ENCODE measurements around the gene CPED1.
"Not testable (repeated sequence)": the region's sequence is repeated elsewhere in the genome, so short reads cannot be mapped to it uniquely, and the experiment has no call there.

Gene CPED1

DNA sequence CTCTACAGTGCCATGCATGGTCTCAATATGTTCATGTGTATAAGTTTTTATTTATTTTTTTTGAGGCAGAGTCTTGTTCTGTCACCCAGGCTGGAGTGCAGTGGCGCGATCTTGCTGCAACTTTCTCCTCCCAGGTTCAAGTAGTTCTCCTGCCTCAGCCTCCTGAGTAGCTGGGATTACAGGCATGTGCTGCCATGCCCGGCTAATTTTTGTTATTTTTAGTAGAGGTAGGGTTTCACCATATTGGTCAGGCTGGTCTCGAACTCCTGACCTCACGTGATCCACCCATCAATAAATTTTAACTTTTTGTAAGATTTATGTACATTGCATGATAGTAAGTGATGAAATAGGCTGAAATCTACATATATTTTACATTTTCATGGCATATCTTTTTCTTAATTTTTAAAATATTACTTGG lies 86.9 kb downstream of the CPED1 start:
- FAIRE-seq = not testable (repeated sequence)

GRCh38 chr7:121075952-121076349 lies 87.4 kb downstream of the CPED1 start:
- no peak for FAIRE-seq

- FAIRE-seq = no peak
These were observed 88.0 kb downstream of the CPED1 start for GRCh38 chr7:121076350-121077164.

DNA sequence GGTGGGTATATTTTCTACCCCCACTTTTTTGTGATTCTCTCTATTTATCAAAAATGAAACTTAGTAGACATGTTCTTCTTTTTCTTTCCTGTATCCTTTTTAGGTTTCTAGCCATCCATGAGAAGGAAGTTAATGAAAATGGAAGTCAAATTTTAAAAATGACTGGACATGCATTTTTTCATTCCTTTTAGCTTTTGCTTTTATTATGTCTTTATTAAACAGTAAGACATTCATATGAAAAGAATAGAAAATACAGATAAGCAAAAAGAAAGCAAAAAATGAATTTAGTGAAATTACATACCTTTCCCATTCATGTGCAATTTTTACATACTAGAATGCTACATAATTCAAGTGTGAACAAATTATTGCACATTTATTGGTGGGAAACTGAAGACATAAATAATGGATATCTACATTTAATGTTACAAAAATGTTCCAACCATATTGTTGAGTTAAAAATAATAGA lies 88.7 kb downstream of the CPED1 start:
- FAIRE-seq = no peak

GRCh38 chr7:121078701-121079227 lies 90.3 kb downstream of the CPED1 start:
- no peak for FAIRE-seq

- FAIRE-seq = no peak
These were observed 91.1 kb downstream of the CPED1 start for GRCh38 chr7:121079425-121080169.

- no peak for FAIRE-seq
These were observed 91.9 kb downstream of the CPED1 start for GRCh38 chr7:121080257-121080912.

GRCh38 chr7:121080913-121081326 lies 92.4 kb downstream of the CPED1 start:
- no peak for FAIRE-seq

GRCh38 chr7:121081327-121081936 lies 92.9 kb downstream of the CPED1 start:
- FAIRE-seq = peak; percentile 72

- FAIRE-seq = no peak
These were observed 94.0 kb downstream of the CPED1 start for GRCh38 chr7:121082400-121083101.

DNA sequence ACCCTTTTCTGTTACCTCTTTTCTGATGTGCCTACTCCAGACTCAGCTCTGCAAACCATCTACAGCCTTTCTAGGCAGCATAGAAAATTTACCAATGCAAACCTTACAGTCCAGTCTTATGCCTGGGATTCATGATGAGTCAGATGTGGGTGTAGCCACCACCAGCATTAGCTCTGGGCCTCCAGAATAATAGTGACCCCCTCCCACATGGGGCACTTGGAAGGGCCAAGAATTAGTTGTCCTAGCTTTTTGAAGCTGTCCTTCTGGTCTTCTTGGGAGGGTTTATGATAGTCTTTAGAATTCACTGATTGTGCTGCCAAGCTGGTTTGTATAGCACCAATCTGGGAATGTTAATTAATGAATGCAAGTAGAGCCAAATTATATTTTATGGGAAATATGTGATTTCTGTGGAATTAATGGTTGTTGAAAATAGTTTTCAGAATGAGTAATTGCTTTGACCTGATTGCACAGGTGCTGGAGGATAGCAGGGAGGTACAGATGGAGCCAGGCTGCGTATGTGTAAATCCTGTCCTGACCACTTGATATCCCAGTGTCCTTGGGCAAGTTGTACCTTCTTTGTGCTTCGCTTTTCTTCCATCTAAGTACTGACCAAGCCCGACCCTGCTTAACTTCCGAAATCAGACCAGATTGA lies 94.8 kb downstream of the CPED1 start:
- FAIRE-seq = no peak

- no peak for FAIRE-seq
These were observed 95.3 kb downstream of the CPED1 start for GRCh38 chr7:121083790-121084251.

DNA sequence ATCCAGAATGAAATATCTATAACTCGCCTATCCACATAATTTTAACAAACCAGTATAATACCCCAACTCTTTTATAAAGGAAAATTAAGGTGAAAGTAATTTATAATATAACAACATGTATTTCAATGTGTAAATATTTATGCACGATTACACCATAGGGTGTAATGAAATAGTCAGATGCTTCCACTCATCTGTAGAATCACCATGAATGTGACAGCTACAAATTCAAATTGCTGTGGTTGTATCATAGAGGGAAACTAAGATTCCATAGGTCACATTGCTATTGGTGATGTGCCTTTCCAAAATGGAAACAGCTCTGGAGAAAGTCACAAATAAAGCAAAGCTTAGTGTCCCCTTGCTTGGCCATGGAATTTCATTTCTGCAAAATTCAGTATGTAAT lies 95.7 kb downstream of the CPED1 start:
- no peak for FAIRE-seq

DNA sequence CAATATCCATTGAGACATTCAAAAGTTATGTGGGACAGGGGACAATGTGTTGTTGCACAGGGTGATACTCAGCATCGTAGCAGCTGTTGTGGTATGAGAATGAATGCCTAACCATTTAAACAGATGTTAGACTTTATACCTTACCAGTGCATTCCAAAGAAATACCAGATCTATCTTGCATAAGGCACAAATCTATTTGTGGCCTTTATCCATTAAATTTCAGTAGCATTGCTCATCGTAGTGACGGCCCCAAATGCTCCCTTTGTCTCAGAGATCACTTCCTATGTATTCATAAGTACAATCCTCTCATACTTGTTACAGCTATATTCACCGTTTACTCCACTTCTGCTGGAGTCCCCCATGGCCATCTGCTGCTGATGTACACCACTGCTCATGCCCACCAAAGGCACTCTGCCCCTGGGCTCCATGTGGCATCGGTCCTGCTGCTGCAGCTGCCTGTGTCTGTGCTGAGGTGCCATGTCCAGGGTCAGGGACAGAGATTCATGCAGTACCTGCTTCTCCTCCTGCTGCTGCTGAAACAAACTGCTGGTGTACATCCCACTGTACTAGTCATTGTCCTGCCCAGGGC lies 96.3 kb downstream of the CPED1 start:
- no peak for FAIRE-seq

DNA sequence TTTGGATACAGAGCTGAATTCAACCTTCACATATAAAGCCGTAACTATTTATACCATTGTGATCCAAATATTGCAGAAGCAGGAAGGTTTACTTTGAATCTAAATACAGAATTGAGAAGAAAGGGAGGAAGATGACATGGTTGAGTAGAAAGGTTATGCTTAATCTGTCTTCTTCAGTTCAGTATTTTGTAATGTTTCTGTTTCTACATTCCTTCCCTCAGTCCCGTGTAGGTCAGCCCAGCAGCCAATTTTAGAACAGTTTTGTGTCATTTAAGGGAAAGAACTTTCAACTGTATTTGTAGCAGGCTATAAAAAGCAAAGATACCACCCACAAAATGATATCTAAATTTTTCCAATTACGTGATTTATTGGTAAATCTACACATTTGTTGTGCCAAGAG lies 97.4 kb downstream of the CPED1 start:
- no peak for FAIRE-seq

- FAIRE-seq = no peak
These were observed 100.4 kb downstream of the CPED1 start for GRCh38 chr7:121088870-121089269.

DNA sequence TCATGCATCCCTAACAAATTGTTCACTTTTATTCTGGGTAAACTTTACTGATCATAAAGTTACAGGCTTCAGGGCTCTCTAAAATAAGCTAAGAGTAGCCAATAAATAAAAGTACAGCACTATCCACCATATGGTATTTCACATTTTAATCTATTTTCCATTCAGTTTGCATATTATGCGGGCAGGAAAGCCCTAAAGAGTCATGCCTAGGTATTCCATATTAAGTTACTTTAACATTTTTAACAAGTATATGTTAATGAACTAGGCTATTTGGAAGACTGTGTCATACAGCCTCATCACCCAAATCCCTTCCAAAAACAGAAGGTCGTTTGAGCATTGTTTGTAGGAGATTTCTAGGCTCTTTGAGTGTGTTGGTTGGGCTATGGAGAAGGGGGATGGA lies 106.3 kb downstream of the CPED1 start:
- no peak for FAIRE-seq

DNA sequence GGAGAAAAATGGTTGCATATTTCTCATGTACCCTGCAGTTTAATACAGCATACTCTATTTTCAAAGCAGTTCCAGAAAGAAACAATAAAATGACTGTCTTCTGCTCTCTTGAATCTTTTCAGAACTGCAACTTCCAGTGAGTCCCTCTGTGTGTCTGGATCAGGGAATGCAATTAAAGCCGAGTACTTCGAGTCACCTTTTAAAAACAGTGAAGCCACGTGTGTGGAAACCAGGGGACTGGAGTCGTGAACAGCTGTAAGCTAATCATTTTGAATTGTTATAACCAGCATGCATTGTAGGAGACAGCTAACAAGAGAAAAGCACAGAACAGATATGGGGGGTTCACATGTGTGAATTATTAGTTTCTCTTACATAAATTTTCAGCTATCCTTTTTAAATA lies 109.1 kb downstream of the CPED1 start:
- no peak for FAIRE-seq

- no peak for FAIRE-seq
These were observed 111.1 kb downstream of the CPED1 start for GRCh38 chr7:121099572-121099971.

- no peak for FAIRE-seq
These were observed 112.6 kb downstream of the CPED1 start for GRCh38 chr7:121101083-121101482.

- FAIRE-seq = no peak
These were observed 113.1 kb downstream of the CPED1 start for GRCh38 chr7:121101621-121102020.
